Activated CD8-positive, alpha-beta memory T cell treated with anti-CD3 and anti-CD28 coated beads for 4 hours (primary cell): ENCODE data around the gene PRR19.

Experiments used
- DNase-seq, 2 donors: peaks; one replicate each; pipeline ENCODE4 v3.0.0-alpha.2; 2020; ENCODE audit warnings: low read depth in 2 of 2

PRR19 gene

DNA sequence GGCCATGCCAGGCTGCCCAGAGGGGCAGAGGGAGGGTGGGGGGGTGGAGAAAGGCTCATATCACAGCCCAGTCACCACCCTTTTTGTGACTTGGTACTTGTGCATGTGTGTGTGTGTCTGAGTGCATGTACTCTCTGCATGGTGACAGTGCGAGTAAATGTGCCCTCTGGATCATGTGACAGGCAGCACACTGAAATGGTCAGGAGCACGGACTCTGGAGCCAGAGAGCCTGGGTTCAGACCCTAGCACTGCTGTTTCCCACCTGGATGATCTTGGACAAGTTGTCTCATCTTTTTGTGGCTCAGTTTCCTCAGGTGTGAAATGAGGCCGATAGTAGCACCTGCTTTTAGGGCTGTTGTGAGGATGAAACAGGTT lies 30.9 kb upstream of the PRR19 start:
- DNase-seq: no peak

DNA sequence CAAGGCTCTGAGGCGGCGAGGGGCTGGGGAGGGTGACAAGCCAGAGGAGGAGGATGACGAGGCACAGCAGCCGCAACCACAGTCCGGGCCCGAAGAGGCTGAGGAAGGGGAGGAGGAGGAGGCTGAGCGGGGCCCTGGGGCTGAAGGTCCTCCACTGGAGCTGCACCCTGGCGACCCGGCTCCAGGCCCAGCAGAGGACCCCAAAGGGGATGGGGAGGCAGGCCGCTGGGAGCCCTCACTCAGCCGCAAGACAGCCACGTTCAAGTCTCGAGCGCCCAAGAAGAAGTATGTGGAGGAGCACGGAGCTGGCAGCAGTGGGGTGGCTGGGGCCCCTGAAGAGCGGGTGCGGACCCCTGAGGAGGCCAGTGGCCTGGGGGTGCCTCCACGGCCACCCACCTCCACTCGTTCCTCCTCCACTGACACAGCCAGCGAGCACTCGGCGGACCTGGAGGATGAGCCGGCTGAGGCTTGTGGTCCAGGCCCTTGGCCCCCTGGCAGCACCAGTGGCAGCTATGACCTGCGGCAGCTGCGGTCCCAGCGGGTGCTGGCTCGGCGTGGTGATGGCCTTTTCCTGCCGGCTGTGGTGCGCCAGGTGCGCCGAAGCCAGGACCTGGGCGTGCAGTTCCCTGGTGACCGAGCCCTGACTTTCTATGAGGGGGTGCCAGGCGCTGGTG lies 29.9 kb upstream of the PRR19 start:
- DNase-seq: no peak

DNA sequence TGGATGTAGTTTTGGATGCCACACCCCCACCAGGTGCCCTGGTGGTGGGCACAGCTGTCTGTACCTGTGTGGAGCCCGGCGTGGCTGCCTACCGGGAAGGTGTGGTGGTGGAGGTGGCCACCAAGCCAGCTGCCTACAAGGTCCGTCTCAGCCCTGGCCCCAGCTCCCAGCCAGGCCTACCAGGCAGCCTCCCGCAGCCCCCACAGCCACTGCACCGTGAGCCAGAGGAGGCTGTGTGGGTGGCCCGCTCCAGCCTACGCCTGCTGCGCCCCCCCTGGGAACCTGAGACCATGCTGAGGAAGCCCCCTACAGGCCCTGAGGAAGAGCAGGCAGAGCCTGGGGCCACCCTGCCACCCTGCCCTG lies 29.4 kb upstream of the PRR19 start:
- DNase-seq: no peak

DNA sequence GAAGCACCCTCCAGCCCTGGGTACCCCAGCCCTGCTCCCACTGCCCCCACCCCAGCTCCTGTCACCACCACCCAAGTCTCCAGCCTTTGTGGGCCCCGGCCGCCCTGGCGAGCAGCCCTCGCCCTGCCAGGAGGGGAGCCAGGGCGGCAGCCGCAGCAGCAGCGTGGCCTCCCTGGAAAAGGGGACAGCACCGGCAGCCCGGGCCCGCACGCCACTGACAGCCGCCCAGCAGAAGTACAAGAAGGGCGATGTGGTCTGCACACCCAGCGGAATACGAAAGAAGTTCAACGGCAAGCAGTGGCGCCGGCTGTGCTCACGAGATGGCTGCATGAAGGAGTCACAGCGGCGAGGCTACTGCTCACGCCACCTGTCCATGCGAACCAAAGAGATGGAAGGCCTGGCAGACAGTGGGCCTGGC lies 28.9 kb upstream of the PRR19 start:
- DNase-seq: no peak

DNA sequence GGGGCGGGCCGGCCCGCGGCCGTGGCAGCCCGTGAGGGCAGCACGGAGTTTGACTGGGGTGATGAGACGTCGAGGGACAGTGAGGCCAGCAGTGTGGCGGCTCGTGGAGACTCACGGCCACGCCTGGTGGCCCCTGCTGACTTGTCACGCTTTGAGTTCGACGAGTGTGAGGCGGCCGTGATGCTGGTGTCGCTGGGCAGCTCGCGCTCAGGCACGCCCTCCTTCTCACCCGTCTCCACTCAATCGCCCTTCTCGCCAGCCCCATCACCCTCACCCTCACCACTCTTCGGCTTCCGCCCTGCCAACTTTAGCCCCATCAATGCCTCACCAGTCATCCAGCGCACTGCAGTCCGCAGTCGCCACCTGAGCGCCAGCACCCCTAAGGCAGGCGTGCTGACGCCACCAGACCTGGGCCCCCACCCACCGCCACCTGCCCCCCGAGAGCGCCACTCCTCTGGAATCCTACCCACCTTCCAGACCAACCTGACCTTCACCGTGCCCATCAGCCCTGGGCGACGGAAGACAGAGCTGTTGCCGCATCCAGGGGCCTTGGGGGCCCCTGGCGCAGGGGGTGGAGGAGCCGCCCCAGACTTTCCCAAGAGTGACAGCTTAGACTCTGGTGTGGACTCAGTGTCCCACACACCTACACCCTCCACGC lies 28.4 kb upstream of the PRR19 start:
- DNase-seq: no peak

DNA sequence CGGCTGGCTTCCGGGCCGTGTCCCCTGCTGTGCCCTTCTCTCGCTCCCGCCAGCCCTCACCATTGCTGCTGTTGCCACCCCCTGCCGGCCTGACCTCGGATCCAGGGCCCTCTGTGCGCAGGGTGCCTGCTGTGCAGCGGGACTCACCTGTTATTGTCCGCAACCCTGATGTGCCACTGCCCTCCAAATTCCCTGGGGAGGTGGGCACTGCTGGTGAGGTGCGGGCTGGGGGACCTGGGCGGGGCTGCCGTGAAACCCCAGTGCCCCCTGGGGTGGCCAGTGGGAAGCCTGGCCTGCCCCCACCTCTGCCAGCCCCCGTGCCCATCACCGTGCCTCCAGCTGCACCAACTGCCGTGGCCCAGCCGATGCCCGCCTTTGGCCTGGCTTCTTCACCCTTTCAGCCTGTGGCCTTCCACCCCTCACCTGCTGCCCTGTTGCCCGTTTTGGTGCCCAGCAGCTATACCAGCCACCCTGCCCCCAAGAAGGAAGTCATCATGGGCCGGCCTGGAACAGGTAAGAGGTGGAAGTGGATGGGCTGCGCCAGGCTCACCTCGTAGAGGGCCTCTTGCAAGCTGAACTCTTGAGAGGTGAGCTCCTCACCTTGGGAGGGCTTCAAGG lies 27.8 kb upstream of the PRR19 start:
- DNase-seq: no peak

DNA sequence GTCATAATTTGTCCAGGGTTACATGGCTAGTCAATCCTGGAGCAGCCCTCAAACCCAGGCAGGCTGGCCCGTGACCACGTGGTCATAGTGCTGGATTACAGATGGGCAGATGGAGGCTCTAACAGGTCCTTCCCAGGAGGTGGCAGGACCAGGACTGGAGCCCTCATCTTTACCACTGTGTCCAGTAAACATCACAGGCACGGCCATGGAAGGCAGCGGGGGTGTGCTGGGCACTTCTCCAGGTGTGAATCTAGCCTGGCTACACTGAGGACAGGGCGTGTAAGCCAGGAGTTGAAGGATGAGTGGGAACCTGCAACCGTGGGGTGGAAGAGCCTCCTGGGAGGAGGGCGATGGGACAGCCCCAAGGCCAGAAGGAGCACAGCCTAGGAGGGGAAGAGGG lies 26.8 kb upstream of the PRR19 start:
- no peak for DNase-seq

DNA sequence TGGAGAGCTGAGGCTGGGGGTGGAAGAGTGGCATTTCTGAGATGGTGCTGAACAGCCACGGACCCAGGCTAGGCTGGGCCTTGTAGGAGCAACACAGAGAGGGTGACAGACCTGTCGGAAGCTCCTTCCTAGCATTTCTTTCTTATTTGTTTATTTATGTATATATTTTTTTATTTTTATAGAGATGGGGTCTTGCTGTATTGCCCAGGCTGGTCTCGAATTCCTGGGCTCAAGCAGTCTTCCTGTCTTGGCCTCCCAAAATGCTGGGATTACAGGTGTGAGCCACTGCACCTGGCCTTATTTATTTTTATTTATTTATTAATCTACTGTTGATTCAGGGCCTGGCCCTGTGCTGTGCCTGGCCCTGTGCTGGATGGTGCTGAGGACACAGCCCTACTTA lies 26.4 kb upstream of the PRR19 start:
- no peak for DNase-seq

DNA sequence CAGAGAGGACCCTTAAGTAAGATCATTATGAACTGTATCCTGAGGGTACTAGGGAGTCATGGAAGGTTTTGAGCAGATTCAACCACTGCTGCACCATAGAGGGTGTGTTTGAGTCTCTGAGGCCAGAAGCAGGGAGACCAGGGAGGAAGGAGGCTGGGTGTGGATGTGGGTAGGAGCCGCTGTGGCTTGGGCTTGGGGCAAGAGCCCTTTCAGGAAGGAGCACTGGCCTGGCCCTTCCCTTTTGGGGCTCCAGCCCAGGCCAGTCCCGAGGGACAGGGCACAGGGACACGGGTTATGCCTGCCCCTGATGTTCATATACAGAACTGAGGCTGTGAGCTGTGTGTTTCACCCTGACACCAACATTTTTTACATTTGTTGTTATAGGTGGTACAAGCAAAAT lies 25.6 kb upstream of the PRR19 start:
- DNase-seq: no peak

DNA sequence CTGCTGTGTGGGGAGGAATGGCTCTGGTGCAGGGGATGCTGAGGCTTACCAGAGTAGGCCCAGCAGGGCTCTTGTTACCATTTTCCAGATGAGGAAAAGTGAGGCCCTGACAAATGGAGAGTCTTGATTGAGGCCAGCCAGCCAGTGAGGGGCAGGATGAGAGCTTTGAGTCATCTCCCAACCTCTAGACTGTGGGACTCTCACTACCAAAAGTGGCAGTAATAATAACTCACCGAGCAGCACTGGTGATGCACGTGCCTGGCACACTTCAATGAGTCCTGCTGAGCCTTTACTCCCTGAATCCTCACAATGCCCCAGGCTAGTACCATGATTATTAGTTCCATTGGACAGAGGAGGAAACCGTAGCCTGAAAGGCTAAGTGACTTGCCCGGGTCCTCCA lies 25.1 kb upstream of the PRR19 start:
- no peak for DNase-seq

DNA sequence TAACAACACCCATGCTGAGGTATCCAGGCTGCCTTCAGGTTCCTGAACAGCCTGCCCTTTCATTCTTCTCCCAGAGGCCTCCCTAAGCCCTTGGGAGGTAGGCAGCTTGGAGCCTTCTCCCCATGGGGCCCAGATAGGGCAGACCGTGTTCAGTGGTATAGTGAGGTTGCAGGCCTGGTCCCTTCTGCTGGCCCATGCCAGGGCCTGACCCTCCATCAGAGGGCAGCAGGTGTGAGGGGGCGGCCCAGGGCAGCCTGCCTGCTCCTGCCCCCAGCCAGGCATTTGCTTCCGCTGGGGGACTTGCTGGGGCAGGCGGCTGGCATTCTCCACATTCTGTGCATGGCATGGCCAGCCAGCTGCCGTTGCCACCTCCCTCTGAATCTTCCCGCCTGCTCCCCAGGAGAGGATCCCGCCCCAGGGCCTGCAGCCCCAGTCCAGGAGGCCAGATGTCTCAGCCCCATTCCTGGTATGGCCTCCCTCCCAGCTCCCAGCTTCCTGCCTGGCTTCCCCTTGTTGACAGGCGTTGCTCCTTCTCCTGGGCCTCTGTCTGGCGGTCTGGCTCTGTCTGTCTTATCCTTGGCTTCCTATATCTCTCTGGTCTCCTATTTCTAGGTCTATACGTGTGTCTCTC lies 24.0 kb upstream of the PRR19 start:
- no peak for DNase-seq

DNA sequence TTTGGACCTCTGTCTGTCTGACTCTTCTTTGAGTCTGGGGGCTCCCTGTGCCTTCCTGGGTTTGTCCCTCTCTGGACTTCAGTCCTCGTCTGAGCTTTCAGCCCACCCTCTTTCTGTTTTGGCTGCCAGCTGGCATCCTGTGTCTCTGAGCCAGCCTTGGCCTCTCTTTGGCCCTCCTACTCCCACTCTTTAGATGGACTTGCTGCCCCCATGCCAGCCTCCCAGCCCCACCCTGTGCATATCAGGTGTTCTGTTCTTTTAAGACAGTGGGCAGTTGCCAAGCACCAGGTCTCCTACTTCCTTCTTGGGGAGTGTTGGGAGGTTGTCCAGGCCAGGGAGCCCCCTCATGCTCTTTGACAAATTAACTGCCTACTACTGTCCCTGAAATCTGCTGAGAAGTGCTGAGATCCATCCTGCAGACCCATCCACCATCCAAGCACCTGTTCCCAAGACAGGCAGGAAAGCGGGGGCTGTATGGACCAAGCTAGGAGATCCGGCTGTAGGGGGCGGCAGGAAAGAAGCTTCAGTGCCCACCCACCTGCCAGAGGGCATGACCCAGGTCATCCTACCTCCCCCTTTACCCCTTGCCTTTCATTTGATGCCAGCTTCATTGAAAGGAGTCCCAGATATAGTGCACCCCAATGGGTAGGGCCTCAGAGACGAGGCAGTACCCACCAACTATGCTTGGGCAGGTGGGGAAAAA lies 23.3 kb upstream of the PRR19 start:
- no peak for DNase-seq

DNA sequence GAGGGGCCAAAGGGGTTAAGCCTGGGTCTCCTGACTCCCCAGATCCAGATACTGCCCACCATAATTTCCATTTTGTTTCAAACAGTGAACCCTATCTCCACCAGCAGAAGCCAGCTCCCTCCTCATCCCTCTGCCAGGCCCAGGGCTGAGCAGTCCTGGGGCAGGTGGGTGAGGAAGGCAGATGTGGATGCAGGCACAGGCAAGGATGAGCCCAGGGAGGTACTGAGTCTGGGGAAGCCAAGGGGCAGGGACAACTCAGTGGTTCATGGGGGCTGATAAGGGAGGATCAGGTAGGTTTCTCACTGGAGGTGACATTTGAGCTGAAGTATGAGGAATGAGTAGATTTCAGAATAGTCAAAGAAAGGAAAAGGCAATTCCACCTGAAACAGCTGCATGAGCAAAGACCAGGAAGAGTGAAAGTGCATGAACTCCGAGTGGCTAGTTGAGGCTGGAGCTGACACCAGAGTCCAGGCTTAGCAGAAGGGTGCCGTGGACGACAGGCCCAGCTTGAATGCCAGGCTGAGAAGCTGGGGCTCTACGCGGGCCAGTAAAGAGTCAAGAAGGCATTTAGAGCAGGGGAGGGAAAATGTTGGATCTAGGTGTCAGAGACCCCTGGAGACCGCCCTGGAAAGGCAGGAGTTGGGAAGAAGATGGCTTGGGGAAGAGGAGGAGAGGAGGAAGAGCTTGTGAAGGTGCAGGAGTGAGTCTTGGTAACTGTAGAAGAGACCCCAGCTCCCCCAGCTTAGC lies 22.6 kb upstream of the PRR19 start:
- no peak for DNase-seq

DNA sequence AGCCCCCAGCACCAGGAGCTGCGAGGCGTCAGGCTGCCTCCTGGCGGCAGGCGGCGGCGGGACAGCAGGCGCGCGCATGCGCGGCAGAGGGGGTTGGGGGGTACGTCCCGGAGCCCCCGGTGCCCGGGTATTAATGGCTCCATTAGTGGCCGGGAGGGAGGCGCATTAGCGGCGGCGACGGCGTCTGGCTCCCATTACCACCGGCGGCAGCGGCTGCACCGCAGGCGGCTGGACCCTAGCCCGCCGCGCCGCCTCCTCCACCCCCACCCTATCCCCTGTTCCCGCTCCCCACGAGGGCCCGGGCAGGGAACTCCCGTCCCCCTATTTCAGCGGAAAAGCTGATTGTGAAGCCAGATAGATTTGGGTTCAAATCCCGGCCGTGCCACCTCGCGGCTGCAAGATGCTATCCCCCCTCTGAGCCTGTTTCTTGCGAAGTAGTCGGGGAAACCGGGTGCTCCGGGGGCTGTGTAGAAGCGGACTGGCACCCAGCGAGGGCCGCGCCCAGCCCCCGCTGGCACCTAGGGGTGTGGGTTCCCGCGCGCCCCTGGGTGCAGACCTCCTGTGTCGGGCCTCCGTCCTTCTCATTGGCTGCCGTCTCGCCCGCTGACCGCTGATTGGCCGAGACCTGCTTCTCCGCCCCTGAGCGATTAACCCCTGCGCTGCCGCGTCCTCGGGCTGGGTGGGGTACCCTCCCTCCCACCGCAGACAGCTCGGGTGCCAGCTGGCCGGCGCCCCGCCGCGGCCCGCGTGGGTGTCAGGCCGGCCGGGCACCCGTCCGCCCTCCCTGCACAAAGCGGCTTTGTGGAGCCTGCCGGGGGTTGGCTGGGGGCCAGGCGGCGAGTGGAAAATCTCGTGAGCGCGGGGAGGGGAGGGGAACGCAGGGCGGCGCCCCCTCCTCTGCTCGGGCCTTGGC lies 21.8 kb upstream of the PRR19 start:
- peak; percentile 64 to 73 for DNase-seq

DNA sequence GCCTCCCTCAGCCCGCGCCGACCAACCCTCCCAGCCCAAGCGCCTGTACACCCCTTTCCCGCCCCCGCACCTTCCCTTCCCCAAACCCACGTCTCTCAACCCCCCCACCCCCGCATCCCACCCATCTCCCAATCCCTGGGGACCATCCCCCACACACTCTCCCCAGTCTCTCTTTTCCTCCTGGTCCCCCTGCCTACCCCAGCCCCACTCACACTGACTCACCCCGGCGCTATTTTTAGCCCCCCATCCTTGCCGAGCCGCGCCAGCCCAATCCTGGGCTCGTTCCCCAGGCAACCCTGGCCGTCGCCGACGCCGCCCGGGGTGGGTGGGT lies 21.2 kb upstream of the PRR19 start:
- DNase-seq: no peak

DNA sequence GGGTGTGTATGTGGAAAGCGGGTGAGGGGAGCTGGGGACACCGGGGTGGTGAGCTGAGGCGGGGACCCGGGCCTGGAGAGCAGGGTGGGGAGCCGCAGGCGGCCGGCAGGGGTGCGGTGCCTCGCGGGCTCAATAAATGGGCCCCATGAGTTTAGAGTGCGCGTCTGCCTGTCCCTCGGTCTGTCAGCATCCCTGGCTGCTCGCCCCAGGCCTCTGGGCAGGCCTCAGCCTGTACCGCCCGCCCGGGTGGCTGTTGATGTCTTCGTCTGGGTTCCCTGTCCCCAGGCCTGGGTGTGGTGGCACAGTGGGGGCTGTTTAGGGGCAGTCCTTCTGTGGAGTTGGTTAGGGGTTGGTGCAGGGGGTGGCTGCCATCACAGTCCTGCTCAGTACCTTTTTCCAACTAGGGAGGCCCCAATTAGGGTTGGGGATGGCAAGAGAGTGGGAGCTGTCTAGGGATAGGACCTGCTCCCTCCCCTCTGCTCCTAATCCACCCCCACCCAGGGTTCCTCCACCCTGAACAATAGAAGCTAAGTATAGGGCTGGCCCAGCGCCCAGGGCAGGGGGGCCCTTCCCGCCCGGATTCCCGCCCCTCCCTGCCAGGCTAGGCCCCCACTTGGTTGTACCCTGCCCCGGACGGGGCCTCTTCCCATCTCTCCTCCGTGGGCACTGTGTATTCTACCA lies 20.6 kb upstream of the PRR19 start:
- no peak for DNase-seq

DNA sequence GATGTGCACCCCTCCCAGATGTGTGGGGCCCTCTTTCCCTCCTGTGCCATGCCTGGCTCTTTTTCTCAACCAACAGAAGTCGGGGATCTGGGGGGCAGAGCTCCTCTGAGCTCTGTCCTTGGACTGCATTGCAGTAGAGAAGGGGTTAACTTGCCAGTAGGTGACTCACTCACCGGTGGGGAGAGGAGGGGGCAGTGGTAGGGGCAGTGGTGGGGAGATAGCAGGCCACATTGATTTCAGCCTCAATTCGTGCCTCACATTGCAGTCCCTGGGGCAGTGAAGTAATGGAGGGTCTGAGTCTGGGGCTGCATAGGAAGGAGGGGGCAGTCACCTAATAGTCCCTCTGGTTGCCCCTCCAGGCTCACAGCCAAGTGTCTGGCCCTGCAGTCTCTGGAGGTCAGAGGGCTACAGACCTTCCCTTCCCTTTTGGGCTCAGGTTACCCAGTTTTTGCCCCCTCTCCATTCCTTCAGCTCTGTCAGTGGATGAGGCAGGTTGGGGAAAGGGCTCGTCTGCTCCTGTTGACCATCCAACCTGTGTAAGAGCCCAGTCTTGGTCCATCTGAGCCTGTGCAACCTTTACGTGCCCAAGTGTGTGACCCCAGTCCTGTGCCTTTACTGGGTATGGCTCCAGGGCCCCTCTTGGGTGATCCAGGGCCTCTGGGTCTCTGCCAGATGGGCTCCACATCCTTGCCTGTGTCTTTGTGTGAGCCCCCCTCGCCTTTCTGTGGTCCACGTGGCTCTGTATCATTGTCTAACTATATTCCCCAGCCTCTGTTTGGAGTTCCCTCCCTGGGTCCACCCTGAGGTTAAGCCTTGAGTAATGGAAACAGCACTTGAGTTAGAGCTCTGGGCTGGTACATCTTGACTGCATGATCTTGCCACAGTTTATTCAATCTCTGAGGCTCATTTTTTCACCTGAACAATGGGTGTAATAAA lies 19.8 kb upstream of the PRR19 start:
- DNase-seq: no peak

DNA sequence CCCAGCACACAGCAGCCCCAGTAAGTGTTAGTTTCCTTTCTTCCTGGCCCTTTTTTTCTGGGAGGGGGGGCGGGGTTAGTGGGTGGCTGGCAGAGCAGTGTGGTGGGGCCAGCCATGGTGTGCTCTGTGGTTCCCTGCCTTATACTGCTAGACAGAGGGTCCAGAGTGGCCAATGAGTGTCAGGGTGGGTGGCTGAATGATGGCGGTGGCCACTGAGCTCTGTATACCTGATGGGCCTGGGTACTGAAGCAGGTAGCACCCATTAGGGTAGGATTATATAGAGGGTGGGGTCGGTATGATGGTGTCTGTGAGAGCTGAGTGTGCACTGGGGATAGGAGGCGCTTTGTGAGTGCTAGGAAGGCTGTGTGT lies 19.1 kb upstream of the PRR19 start:
- no peak for DNase-seq
